ENCODE measurements around the gene NT5C2.

DNA sequence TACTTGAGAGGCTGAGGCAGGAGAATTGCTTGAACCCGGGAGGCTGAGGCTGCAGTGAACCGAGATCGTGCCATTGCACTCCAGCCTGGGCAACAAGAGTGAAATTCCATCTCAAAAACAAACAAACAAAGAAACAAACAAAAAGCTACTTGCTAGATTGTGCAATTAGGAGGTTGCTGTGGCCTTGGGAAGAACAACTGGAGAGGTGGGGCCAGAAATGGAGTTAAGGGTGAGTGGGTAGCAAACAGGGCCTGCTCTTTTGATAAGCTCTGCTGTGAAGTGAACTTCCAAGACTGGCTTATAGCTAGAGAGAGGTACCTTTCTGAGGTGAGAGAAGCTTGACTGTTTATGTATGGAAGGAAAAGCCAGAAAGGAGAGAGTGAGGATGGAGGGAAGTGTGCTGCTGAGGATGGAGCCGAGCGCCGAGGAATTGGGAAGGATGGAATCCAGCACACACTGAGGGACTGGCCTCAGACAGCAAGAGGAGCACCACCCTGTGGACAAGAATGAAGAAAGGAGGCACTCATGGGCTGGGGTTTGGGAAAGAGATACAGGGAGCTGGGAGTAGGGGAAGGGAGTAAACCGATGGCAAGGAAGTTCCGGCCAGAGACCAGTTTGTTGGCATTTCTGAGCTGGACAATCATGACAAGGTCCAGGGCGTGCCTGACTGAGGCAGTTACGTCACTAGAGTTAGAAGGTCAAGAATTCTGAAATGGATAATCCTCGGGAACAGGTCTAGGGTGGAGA is 45.6 kb upstream of the NT5C2 start:
- no peak for TF ChIP-seq POLR2A (IDR thresholded peaks at IDR 0.05)
- TF ChIP-seq POLR2AphosphoS5 (IDR thresholded peaks at IDR 0.05), result no peak
